Measurements from ENCODE around the gene C3orf52. TPM values are rescaled to one million over a fixed set of nuclear protein-coding genes. Genes with fewer than 3 reads are reported as not detected.
A peak's percentile ranks its signal among the peaks of the same experiment; 100 is the strongest.

Gene C3orf52
- total and polyA plus RNA-seq, 4 donors, result 0.88 to 16.8 (median 5.2) TPM

DNA sequence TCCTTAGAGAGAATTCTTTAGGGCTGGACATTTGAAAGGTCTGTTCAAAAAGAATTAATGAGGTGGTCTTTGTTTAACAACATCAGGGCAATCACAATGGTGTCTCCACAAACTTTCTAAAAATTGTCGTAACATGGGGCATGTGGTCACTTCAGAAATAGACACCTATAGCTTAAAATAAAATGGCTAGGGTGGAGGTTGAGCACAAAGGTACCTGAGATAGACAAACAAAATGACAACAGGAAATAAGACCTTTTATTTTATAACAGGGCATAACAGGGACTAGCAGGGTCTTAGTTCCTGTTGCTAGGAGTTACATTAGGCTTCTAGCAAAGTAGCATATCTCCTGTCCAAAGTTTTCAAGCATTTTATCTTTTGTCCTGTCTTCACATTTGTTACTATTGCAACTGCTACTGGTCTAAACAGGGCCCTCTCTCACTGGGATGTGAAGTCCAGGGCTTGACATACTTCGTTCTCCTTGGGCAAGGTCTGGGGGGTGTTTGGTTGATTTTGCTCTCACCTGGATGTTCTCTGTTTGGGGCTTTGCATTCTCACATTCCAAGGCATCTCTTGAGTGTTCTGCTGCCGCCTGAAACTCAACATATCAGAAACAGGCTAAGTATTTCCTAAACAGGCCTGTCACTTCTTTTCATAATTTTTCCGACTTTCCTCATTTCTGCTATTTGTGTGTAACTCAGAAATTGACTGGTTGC is 43.9 kb downstream of the C3orf52 start:
- H3K36me3 ChIP-seq (ENCODE audit: control insufficient read depth in 1 of 2, insufficient read depth in 2 of 2, low read length in 1 of 2), result peaks cover 2 to 8% of the 10 kb centered on the region in 2 donors
- no peaks in the 10 kb centered on the region for H3K9me3 ChIP-seq (ENCODE audit: control insufficient read depth, low read length)
- intact Hi-C loops (cut with DNase I), result no loop called here
- H3K4me1 ChIP-seq (ENCODE audit: control insufficient read depth in 1 of 2, insufficient read depth in 2 of 2, low read length in 2 of 2), result no peaks in the 10 kb centered on the region
- no peak overlapping the region for H3K27ac ChIP-seq (ENCODE audit: low read depth in 1 of 2, low read length in 2 of 2)
- 92 to 93% methylated on average over 4 of the region's 4 CpGs for WGBS, 2 donors
- no peak for DNase-seq
- ATAC-seq (ENCODE audit: low FRiP score), result no peak
- H3K27me3 ChIP-seq (ENCODE audit: control insufficient read depth in 1 of 2, insufficient read depth in 2 of 2, low read length in 1 of 2), result no peaks in the 10 kb centered on the region
- H3K4me3 ChIP-seq (ENCODE audit: low read length in 2 of 2), result no peak overlapping the region

DNA sequence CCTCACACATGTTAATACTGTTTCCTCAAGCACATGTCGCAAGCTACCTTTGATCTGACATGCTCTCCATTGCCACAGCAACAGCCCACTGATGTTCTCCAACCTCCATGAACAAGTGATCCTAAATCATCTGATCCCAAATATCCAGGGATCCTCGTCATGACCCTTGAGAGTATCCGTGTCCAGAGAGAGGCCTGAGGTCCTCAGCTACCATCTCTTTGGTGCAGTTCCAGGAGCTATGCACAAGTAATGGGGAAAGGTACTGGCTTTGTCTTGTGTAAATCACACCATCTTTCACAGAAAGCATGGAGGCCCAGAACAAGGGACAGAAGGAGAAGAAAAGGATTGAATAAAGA is 44.4 kb downstream of the C3orf52 start:
- H3K27me3 ChIP-seq (ENCODE audit: control insufficient read depth in 1 of 2, insufficient read depth in 2 of 2, low read length in 1 of 2), result no peaks in the 10 kb centered on the region
- no peak for DNase-seq
- H3K36me3 ChIP-seq (ENCODE audit: control insufficient read depth in 1 of 2, insufficient read depth in 2 of 2, low read length in 1 of 2), result peaks cover 2 to 8% of the 10 kb centered on the region in 2 donors
- H3K9me3 ChIP-seq (ENCODE audit: control insufficient read depth, low read length), result no peaks in the 10 kb centered on the region
- 90 to 93% methylated on average over 3 of the region's 3 CpGs for WGBS, 2 donors
- no peak for ATAC-seq (ENCODE audit: low FRiP score)
- H3K4me3 ChIP-seq (ENCODE audit: low read length in 2 of 2), result no peak overlapping the region
- no peaks in the 10 kb centered on the region for H3K4me1 ChIP-seq (ENCODE audit: control insufficient read depth in 1 of 2, insufficient read depth in 2 of 2, low read length in 2 of 2)
- intact Hi-C loops (cut with DNase I), result no loop called here
- no peak overlapping the region for H3K27ac ChIP-seq (ENCODE audit: low read depth in 1 of 2, low read length in 2 of 2)

DNA sequence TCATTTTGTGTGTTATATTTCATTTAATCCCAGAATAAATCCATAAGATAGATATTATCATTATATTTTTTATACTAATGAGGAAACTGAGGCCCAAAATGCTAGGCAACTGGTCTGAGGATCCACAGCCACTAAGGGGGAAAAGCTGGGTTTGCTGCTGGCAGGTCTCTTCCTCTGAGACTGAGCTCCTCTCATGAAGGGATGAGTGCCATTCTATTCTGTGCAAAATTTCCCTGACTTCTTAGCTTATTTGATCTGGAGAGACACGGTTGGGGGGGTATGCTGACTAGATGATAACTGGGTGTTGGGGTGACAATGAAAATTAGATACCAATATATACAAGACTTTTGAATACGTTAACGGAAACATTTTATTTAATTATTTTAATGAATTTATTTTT is 44.9 kb downstream of the C3orf52 start:
- 97% methylated on average over 3 of the region's 3 CpGs for WGBS, 2 donors
- DNase-seq (no peak), ATAC-seq (ENCODE audit: low FRiP score) (no peak)
- H3K4me1 ChIP-seq (ENCODE audit: control insufficient read depth in 1 of 2, insufficient read depth in 2 of 2, low read length in 2 of 2), result no peaks in the 10 kb centered on the region
- no peaks in the 10 kb centered on the region for H3K27me3 ChIP-seq (ENCODE audit: control insufficient read depth in 1 of 2, insufficient read depth in 2 of 2, low read length in 1 of 2)
- intact Hi-C loops (cut with DNase I), result no loop called here
- H3K9me3 ChIP-seq (ENCODE audit: control insufficient read depth, low read length), result no peaks in the 10 kb centered on the region
- H3K36me3 ChIP-seq (ENCODE audit: control insufficient read depth in 1 of 2, insufficient read depth in 2 of 2, low read length in 1 of 2), result peaks cover 2 to 8% of the 10 kb centered on the region in 2 donors
- no peak overlapping the region for H3K4me3 ChIP-seq (ENCODE audit: low read length in 2 of 2)
- H3K27ac ChIP-seq (ENCODE audit: low read depth in 1 of 2, low read length in 2 of 2), result no peak overlapping the region

DNA sequence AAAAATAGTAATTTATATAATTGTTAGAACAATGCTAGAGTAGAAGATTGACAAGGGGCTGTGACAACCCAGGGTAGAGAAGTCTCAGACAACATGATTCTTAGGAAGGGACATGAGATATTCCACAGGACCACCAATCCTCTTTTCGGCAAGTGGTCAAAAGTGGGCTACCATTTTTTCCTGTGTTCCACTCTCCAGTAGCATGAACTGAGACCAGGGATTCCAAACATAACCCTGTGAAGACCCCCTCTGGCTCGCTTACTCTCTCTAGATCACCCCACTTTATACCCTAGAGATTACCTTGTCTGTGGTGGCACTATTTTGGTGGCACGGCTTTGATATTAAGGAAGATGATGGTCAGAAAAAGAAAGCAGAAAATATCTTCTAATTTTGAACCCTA is 45.9 kb downstream of the C3orf52 start:
- Histone ChIP-seq H3K4me1 (ENCODE audit: control insufficient read depth in 1 of 2, insufficient read depth in 2 of 2, low read length in 2 of 2) (no peaks in the 10 kb centered on the region), H3K36me3 (ENCODE audit: control insufficient read depth in 1 of 2, insufficient read depth in 2 of 2, low read length in 1 of 2) (peaks cover 2 to 8% of the 10 kb centered on the region in 2 donors), H3K27me3 (ENCODE audit: control insufficient read depth in 1 of 2, insufficient read depth in 2 of 2, low read length in 1 of 2) (no peaks in the 10 kb centered on the region), H3K4me3 (ENCODE audit: low read length in 2 of 2) (no peak overlapping the region), H3K27ac (ENCODE audit: low read depth in 1 of 2, low read length in 2 of 2) (no peak overlapping the region), H3K9me3 (ENCODE audit: control insufficient read depth, low read length) (no peaks in the 10 kb centered on the region)
- no peak for DNase-seq
- intact Hi-C loops (cut with DNase I), result no loop called here
- WGBS, 2 donors, result 96 to 97% methylated on average over 3 of the region's 3 CpGs
- ATAC-seq (ENCODE audit: low FRiP score), result no peak

DNA sequence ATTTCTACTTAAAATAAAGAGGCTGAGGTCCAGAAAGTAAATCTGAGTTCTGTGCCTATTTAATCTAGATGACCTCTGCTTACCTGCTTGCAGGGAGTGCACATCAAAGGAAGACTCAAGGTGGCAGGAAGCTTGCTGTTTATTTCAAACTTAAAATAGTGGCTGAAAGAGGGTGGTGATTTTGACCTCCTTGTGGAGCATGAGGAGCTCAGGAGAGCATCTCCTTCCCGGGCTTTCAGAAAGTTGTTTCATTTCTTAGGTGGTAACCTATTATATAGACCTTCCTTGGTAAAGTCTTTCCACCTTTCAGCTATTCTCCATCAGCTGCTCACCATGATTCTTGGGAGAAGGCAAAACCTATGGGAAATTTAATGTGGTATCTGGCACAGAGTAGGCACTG is 46.4 kb downstream of the C3orf52 start:
- no peak overlapping the region for H3K4me3 ChIP-seq (ENCODE audit: low read length in 2 of 2)
- no peaks in the 10 kb centered on the region for H3K27me3 ChIP-seq (ENCODE audit: control insufficient read depth in 1 of 2, insufficient read depth in 2 of 2, low read length in 1 of 2)
- intact Hi-C loops (cut with DNase I), result no loop called here
- WGBS, 2 donors, result 88 to 100% methylated on average over 1 of the region's 1 CpG
- no peak overlapping the region for H3K27ac ChIP-seq (ENCODE audit: low read depth in 1 of 2, low read length in 2 of 2)
- DNase-seq (no peak), ATAC-seq (ENCODE audit: low FRiP score) (no peak)
- H3K9me3 ChIP-seq (ENCODE audit: control insufficient read depth, low read length), result no peaks in the 10 kb centered on the region
- H3K4me1 ChIP-seq (ENCODE audit: control insufficient read depth in 1 of 2, insufficient read depth in 2 of 2, low read length in 2 of 2), result no peaks in the 10 kb centered on the region
- peaks cover 2 to 8% of the 10 kb centered on the region in 2 donors for H3K36me3 ChIP-seq (ENCODE audit: control insufficient read depth in 1 of 2, insufficient read depth in 2 of 2, low read length in 1 of 2)

DNA sequence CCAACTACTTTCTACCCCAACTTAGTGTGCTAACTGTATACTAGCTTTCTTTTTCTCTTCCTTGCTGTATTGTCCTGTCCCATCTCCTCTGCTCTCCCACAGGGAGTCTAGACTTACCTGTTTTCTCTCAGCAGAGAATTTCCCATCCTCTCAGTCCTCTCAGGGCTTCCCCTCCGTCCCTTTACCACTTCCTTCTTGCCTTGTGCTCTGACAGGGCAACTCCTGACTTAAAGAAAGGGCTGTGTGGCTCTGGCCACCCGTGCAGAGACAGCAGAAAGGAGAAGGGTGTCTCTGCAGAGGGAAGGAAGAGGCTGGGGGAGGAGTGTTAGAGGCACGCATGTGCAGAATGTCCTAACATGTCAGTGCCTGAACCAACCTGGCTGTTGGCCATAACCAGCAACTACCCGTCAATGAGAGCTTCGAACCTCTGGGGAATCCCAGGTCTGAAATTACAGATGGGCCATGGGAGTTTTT is 46.8 kb downstream of the C3orf52 start, which contains the start of gene GCSAM:
TSS of gene GCSAM (minus strand) at position 274 of the 474 bp plus-strand sequence. CDS start at position 146, 128 bp downstream.
- intact Hi-C loops (cut with DNase I), result no loop called here
- H3K27ac ChIP-seq (ENCODE audit: low read depth in 1 of 2, low read length in 2 of 2), result no peak within 1 kb of the TSS

DNA sequence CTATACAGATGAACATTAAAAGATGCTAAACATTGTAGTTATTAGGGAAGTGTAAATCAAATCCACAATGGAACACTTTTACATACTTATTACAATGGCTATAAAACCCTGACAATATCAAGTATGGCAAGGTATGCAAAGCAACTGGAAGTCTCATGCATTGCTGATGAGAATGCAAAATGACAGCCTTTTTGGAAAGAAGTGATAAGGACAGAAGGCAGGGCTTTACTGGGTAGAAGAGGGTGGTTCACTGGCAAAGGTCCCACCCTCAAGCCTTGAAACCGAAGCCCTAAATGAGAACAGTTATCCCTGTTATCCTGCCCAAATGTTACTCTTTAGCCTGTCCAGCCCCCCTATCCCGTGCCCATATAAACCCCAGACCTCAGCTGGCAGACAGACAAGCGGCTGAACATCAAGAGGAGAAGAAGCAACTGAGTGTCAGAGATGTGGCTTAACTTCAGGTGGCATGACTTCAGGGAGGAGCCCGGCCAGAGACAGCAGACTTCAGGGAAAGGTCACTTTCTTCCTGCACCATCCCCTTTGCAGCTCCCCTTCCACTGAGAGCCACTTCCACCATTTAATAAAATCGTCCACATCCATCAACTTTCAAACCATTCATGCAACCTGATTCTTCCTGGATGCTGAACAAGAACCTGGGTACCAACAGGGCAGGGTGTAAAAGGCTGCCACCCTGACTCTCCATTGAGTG is 47.6 kb downstream of the C3orf52 start:
- ATAC-seq (ENCODE audit: low FRiP score) (no peak), DNase-seq (no peak)
- WGBS, 2 donors, result 76 to 85% methylated on average over 5 of the region's 5 CpGs
- H3K27ac ChIP-seq (ENCODE audit: low read depth in 1 of 2, low read length in 2 of 2), result no peak overlapping the region
- H3K27me3 ChIP-seq (ENCODE audit: control insufficient read depth in 1 of 2, insufficient read depth in 2 of 2, low read length in 1 of 2), result no peaks in the 10 kb centered on the region
- peaks cover 2 to 3% of the 10 kb centered on the region in 2 donors for H3K36me3 ChIP-seq (ENCODE audit: control insufficient read depth in 1 of 2, insufficient read depth in 2 of 2, low read length in 1 of 2)
- H3K9me3 ChIP-seq (ENCODE audit: control insufficient read depth, low read length), result no peaks in the 10 kb centered on the region
- intact Hi-C loops (cut with DNase I), result no loop called here
- H3K4me3 ChIP-seq (ENCODE audit: low read length in 2 of 2), result no peak overlapping the region
- H3K4me1 ChIP-seq (ENCODE audit: control insufficient read depth in 1 of 2, insufficient read depth in 2 of 2, low read length in 2 of 2), result no peaks in the 10 kb centered on the region

More for the DNA sequence above, 46.8 kb downstream of the C3orf52 start, which contains the start of gene GCSAM:
- WGBS, 2 donors, result 60 to 63% methylated on average over 5 of the region's 5 CpGs
- no peaks in the 10 kb centered on the region for H3K9me3 ChIP-seq (ENCODE audit: control insufficient read depth, low read length)
- DNase-seq, result peak in 1 of 2 donors; percentile 83
- H3K4me3 ChIP-seq (ENCODE audit: low read length in 2 of 2), result no peak within 1 kb of the TSS
- peak; percentile 54 for ATAC-seq (ENCODE audit: low FRiP score)
- H3K27me3 ChIP-seq (ENCODE audit: control insufficient read depth in 1 of 2, insufficient read depth in 2 of 2, low read length in 1 of 2), result no peaks in the 10 kb centered on the region
- H3K36me3 ChIP-seq (ENCODE audit: control insufficient read depth in 1 of 2, insufficient read depth in 2 of 2, low read length in 1 of 2), result peaks cover 2 to 4% of the 10 kb centered on the region in 2 donors
- no peaks in the 10 kb centered on the region for H3K4me1 ChIP-seq (ENCODE audit: control insufficient read depth in 1 of 2, insufficient read depth in 2 of 2, low read length in 2 of 2)

DNA sequence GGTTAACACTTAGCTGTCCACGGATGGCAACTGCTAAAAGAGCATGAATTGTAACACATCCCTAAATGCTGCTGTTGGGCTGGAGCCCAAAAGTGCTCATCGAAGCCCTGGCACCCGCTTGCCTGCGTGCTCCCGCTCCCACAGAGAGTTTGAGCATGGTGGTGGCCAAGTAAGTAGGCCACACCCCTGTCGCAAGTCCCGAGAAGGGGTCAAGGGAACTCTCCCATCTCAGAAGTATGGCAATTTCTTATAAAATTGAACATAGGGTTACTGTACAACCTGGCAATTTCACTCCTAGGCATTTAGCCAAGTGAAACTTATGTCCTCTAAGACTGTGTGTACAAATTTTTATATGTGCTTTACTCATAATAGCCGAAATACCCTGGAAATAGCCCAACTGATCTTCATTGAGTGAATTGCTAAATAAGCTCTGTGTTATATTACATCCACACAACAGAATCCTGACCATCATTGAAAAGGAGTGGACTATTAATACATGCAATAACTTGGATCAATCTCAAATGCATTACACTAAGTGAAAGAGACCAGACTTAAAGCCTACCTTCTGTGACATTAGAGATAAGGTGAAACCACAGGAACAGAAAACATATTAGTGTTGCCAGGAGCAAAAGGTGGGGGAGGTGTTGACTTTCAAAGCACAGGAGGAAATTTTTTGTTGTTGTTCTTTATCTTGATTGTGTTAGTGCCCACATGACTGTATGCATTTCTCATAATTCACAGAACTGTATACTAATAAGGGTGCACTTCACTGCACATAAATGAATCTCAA is 48.3 kb downstream of the C3orf52 start:
- H3K9me3 ChIP-seq (ENCODE audit: control insufficient read depth, low read length), result no peaks in the 10 kb centered on the region
- H3K27me3 ChIP-seq (ENCODE audit: control insufficient read depth in 1 of 2, insufficient read depth in 2 of 2, low read length in 1 of 2), result no peaks in the 10 kb centered on the region
- H3K27ac ChIP-seq (ENCODE audit: low read depth in 1 of 2, low read length in 2 of 2), result no peak overlapping the region
- peaks cover 0 to 3% of the 10 kb centered on the region in 2 donors for H3K36me3 ChIP-seq (ENCODE audit: control insufficient read depth in 1 of 2, insufficient read depth in 2 of 2, low read length in 1 of 2)
- no peak overlapping the region for H3K4me3 ChIP-seq (ENCODE audit: low read length in 2 of 2)
- no peaks in the 10 kb centered on the region for H3K4me1 ChIP-seq (ENCODE audit: control insufficient read depth in 1 of 2, insufficient read depth in 2 of 2, low read length in 2 of 2)
- DNase-seq, result no peak
- no peak for ATAC-seq (ENCODE audit: low FRiP score)
- 70 to 78% methylated on average over 8 of the region's 8 CpGs for WGBS, 2 donors
- intact Hi-C loops (cut with DNase I), result no loop called here

All from aorta (tissue), 5 donors.